Measurements from ENCODE around the gene OTOG. TPM values are rescaled to one million over a fixed set of nuclear protein-coding genes. Genes with fewer than 3 reads are reported as not detected.

Gene OTOG
- total and polyA plus RNA-seq, 2 of the 8 experiments (the other 6 are each of a cell fraction or from before 2014, with no cell fraction given) = 0.41 to 1.5 TPM

DNA sequence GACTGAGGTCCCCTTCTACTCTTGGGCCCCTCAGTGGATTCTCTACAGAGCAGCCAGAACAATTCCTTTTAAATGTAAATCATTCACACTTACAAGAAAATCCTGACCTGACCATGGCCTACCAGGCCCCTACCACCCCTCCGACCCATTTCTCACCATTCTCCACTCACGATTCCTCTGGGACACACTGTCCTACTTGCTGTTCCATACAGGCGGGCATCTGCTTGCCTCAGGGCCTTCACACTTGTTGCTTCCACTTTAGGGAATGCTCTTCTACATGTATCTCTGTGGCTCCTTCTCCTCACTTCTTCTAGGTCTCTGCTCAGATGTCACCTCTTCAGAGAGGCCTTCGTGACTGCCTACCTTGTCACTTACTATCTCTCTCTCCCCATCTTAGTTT, 6.3 kb upstream of the OTOG start:
- no peak overlapping the region for H2BK12ac ChIP-seq (ENCODE audit: low read depth, low read length)
- H3K56ac ChIP-seq (replicated peaks; ENCODE audit: insufficient read length, low read depth, low read length) = no peak overlapping the region
- no peak overlapping the region for H3K18ac ChIP-seq (ENCODE audit: extremely low read depth, low read length)
- H3K4me3 ChIP-seq (ENCODE audit: extremely low read depth in 1 of 4, insufficient read depth in 2 of 4, low read depth in 3 of 4, low read length in 4 of 4) = no peak overlapping the region
- no peaks in the 10 kb centered on the region for H3K36me3 ChIP-seq (ENCODE audit: control insufficient read depth in 2 of 4, insufficient read depth in 4 of 4, low read length in 3 of 4)
- H3K9ac ChIP-seq (replicated peaks in 1 of 4; ENCODE audit: extremely low read depth in 1 of 4, low read depth in 3 of 4, low read length in 3 of 4) = no peak overlapping the region
- POLR2A ChIA-PET (ENCODE audit: partially characterized antibody) = interaction anchor here (1.3 kb wide), 1 partner anchor 11 kb away, joined by 3 read pairs; no protein-coding TSS in a partner anchor
- peaks cover 0 to 8% (median 3%) of the 10 kb centered on the region in 4 experiments; a peak in 5 of 7 replicates for H3K4me1 ChIP-seq (replicated peaks in 1 of 4; ENCODE audit: control insufficient read depth in 3 of 4, insufficient read depth in 4 of 4, low read length in 3 of 4)
- H2AFZ ChIP-seq (ENCODE audit: low read length) = no peak overlapping the region
- H3K23me2 ChIP-seq (ENCODE audit: low read depth, low read length) = peaks cover 3% of the 10 kb centered on the region
- H3K79me1 ChIP-seq (ENCODE audit: low read depth, low read length) = no peaks in the 10 kb centered on the region
- H3K27me3 ChIP-seq (replicated peaks in 1 of 4; ENCODE audit: control insufficient read depth in 3 of 4, extremely low read depth in 1 of 4, insufficient read depth in 3 of 4, low read length in 3 of 4) = peaks cover 0 to 17% (median 7%) of the 10 kb centered on the region in 4 experiments; a peak in 4 of 7 replicates
- DNase-seq (ENCODE audit: low read depth in 1 of 2, low spot score in 2 of 2) (no peak), FAIRE-seq (no peak)
- CTCF ChIA-PET (ENCODE audit: partially characterized antibody) = interaction anchor here (3.9 kb wide), 1 partner anchor 157 kb away, joined by 15 read pairs; no protein-coding TSS in a partner anchor
- WGBS, 2 experiments (ENCODE audit: extremely low coverage in 1 of 2, insufficient coverage in 1 of 2, insufficient read length in 1 of 2, insufficient replicate concordance in 2 of 2, low coverage in 1 of 2, low lambda C conversion rate in 2 of 2, missing lambda C conversion rate in 1 of 2) = 82% methylated on average over 4 of the region's 4 CpGs; no CpG with 5 or more reads in 1 of the 2 experiments
- no peaks in the 10 kb centered on the region for H3K79me2 ChIP-seq (ENCODE audit: control insufficient read depth in 1 of 2, insufficient read depth in 2 of 2, low read length in 2 of 2)
- no peak overlapping the region for H3K4ac ChIP-seq (replicated peaks; ENCODE audit: insufficient read length, low read depth, low read length)
- no peak overlapping the region for H2AK5ac ChIP-seq (ENCODE audit: low read depth, low read length)
- H3K14ac ChIP-seq (ENCODE audit: insufficient read length) = no peak overlapping the region
- TF ChIP-seq HDAC6 (IDR thresholded peaks at IDR 0.05; ENCODE audit: low read depth, low read length) (no peak), SP2 (IDR thresholded peaks at IDR 0.05; ENCODE audit: low read length) (no peak), KDM1A (IDR thresholded peaks at IDR 0.05; ENCODE audit: borderline replicate concordance, low read length) (no peak), KDM5A (IDR thresholded peaks at IDR 0.05; ENCODE audit: low read length) (no peak), CBX8 (IDR thresholded peaks at IDR 0.05; ENCODE audit: borderline replicate concordance, low read depth, low read length) (no peak), CBX5 (IDR thresholded peaks at IDR 0.05; ENCODE audit: low read depth, low read length) (no peak), SP4 (IDR thresholded peaks at IDR 0.05; ENCODE audit: low read length) (no peak), CREB1 (IDR thresholded peaks at IDR 0.05) (no peak), MAFK (IDR thresholded peaks at IDR 0.05; ENCODE audit: low read depth, low read length) (no peak)
- no peak overlapping the region for H3K4me2 ChIP-seq (ENCODE audit: insufficient read depth in 1 of 2, low read depth in 2 of 2, low read length in 2 of 2)
- H4K8ac ChIP-seq (ENCODE audit: extremely low read depth, insufficient read depth, low read length) = no peak overlapping the region
- no peaks in the 10 kb centered on the region for H3K9me3 ChIP-seq (ENCODE audit: insufficient read depth in 2 of 2, low read depth in 1 of 2, low read length in 1 of 2)
- no peak overlapping the region for H2BK120ac ChIP-seq (replicated peaks; ENCODE audit: low read depth, low read length)
- H2BK20ac ChIP-seq (ENCODE audit: low read length) = no peak overlapping the region
- H3K27ac ChIP-seq (ENCODE audit: low read depth, low read length) = no peak overlapping the region
- H4K20me1 ChIP-seq (replicated peaks in 1 of 2; ENCODE audit: control insufficient read depth in 1 of 2, insufficient read depth in 2 of 2, low read length in 2 of 2) = no peaks in the 10 kb centered on the region
- H3K23ac ChIP-seq (ENCODE audit: insufficient read length) = no peak overlapping the region
- H2BK15ac ChIP-seq (ENCODE audit: low read length) = no peak overlapping the region
- no peak overlapping the region for H4K91ac ChIP-seq (replicated peaks; ENCODE audit: insufficient read length, low read length)
- no peak overlapping the region for H2BK5ac ChIP-seq (ENCODE audit: low read depth, low read length)
- no peak overlapping the region for H4K5ac ChIP-seq (ENCODE audit: insufficient read length, low read depth, low read length)
